H1 (cell line): ENCODE measurements around the gene OSBPL9. TPM values are rescaled to one million over a fixed set of nuclear protein-coding genes. Genes with fewer than 3 reads are reported as not detected.

Source experiments
- CTCF ChIA-PET: fragments of 300-600 bp; sonication (Branson Sonifier 250); formaldehyde crosslinking; loops from one replicate; lab custom pipeline; 2021; ENCODE audit not compliant: partially characterized antibody; lab: Charles Lee
- POLR2A ChIA-PET: fragments of 300-600 bp; sonication (Branson Sonifier 250); formaldehyde crosslinking; loops from one replicate; lab custom pipeline; 2021; ENCODE audit warnings: inconsistent platforms; ENCODE audit not compliant: partially characterized antibody; lab: Charles Lee
- DNase-seq, 2 experiments: peaks; one replicate each; pipeline versions ENCODE4 v3.0.0 to v3.0.0-alpha.2; 2010 to 2022; ENCODE audit warnings: low spot score in 2 of 2, low read depth in 1 of 2, mixed read lengths in 1 of 2
- FAIRE-seq: peaks from 2 replicates; lab custom pipeline; 2011; peaks lifted over from hg19 to GRCh38; lab: Jason Lieb, UNC
- H2AFZ ChIP-seq: 2 replicates; pipeline ENCODE4 v1.8.1; 2012; ENCODE audit warnings: low read length, inconsistent platforms
- H2AK5ac ChIP-seq: 2 replicates; pipeline ENCODE4 v1.6.1; 2013; ENCODE audit warnings: low read depth, low read length
- H2BK120ac ChIP-seq: replicated peaks from 2 replicates; pipeline ENCODE3; 2013; ENCODE audit warnings: low read depth, low read length, inconsistent platforms
- H2BK12ac ChIP-seq: 2 replicates; pipeline ENCODE4 v1.6.1; 2013; ENCODE audit warnings: low read depth, low read length
- H2BK15ac ChIP-seq: 2 replicates; pipeline ENCODE4 v1.6.1; 2013; ENCODE audit warnings: low read length
- H2BK20ac ChIP-seq: 2 replicates; pipeline ENCODE4 v1.6.1; 2013; ENCODE audit warnings: low read length
- H2BK5ac ChIP-seq: 2 replicates; pipeline ENCODE4 v1.6.1; 2013; ENCODE audit warnings: low read depth, low read length
- H3K14ac ChIP-seq: 2 replicates; pipeline ENCODE4 v1.6.1; 2013; ENCODE audit warnings: inconsistent platforms; ENCODE audit not compliant: insufficient read length
- H3K18ac ChIP-seq: 2 replicates; pipeline ENCODE4 v1.6.1; 2013; ENCODE audit warnings: low read length; ENCODE audit errors: extremely low read depth
- H3K23ac ChIP-seq: 2 replicates; pipeline ENCODE4 v1.6.1; 2013; ENCODE audit warnings: inconsistent platforms; ENCODE audit not compliant: insufficient read length
- H3K23me2 ChIP-seq: 2 replicates; pipeline ENCODE4 v1.6.1; 2013; ENCODE audit warnings: low read depth, low read length
- H3K27ac ChIP-seq: 2 replicates; pipeline ENCODE4 v1.6.1; 2011; ENCODE audit warnings: low read depth, low read length, inconsistent platforms
- H3K27me3 ChIP-seq, 4 experiments: replicated peaks in 1 of 4; 1 replicate in 1 of 4; 2 replicates in 3 of 4; pipeline versions ENCODE4 v1.6.1 to v1.8.1; 2011 to 2013; ENCODE audit warnings: low read length in 3 of 4, mild to moderate bottlenecking in 3 of 4, inconsistent platforms in 2 of 4, mixed read lengths in 2 of 4, moderate library complexity in 1 of 4; ENCODE audit not compliant: control insufficient read depth in 3 of 4, insufficient read depth in 3 of 4; ENCODE audit errors: extremely low read depth in 1 of 4
- H3K36me3 ChIP-seq, 4 experiments: 2 replicates each; pipeline versions ENCODE4 v1.6.1 to v1.8.1; 2011 to 2013; ENCODE audit warnings: mild to moderate bottlenecking in 4 of 4, low read length in 3 of 4, moderate library complexity in 2 of 4, control low read depth in 1 of 4, inconsistent platforms in 1 of 4; ENCODE audit not compliant: insufficient read depth in 4 of 4, control insufficient read depth in 2 of 4
- H3K4ac ChIP-seq: replicated peaks from 2 replicates; pipeline ENCODE3; 2013; ENCODE audit warnings: low read length, low read depth, mixed read lengths, inconsistent platforms; ENCODE audit not compliant: insufficient read length
- H3K4me1 ChIP-seq, 4 experiments: replicated peaks in 1 of 4; 1 replicate in 1 of 4; 2 replicates in 3 of 4; pipeline versions ENCODE4 v1.6.1 to v1.8.1; 2011 to 2013; ENCODE audit warnings: low read length in 3 of 4, inconsistent platforms in 2 of 4, mixed read lengths in 1 of 4; ENCODE audit not compliant: insufficient read depth in 4 of 4, control insufficient read depth in 3 of 4
- H3K4me2 ChIP-seq, 2 experiments: 2 replicates each; pipeline versions ENCODE4 v1.6.1 to v1.8.1; 2011 to 2013; ENCODE audit warnings: low read depth in 2 of 2, low read length in 2 of 2, control low read depth in 1 of 2, inconsistent platforms in 1 of 2, mild to moderate bottlenecking in 1 of 2; ENCODE audit not compliant: insufficient read depth in 1 of 2
- H3K4me3 ChIP-seq, 4 experiments: fragments of 200-600, 300-600 bp in 1 of 4; sonication (generic), shearing (Covaris generic), sonication (Bioruptor Twin) in 1 of 4; 2 replicates each; pipeline versions ENCODE4 v1.5.1 to v1.8.1; 2011 to 2016; ENCODE audit warnings: low read length in 4 of 4, low read depth in 3 of 4, control low read depth in 2 of 4, inconsistent platforms in 2 of 4, mild to moderate bottlenecking in 2 of 4, mixed read lengths in 1 of 4, moderate library complexity in 1 of 4; ENCODE audit not compliant: insufficient read depth in 2 of 4; ENCODE audit errors: extremely low read depth in 1 of 4
- H3K56ac ChIP-seq: replicated peaks from 2 replicates; pipeline ENCODE3; 2013; ENCODE audit warnings: low read depth, mild to moderate bottlenecking, mixed read lengths, low read length, inconsistent platforms; ENCODE audit not compliant: insufficient read length
- H3K79me1 ChIP-seq: 2 replicates; pipeline ENCODE4 v1.6.1; 2013; ENCODE audit warnings: low read depth, low read length, control low read depth
- H3K79me2 ChIP-seq, 2 experiments: 2 replicates each; pipeline versions ENCODE4 v1.6.1 to v1.8.1; 2012 to 2013; ENCODE audit warnings: low read length in 2 of 2, mild to moderate bottlenecking in 2 of 2, inconsistent platforms in 1 of 2; ENCODE audit not compliant: insufficient read depth in 2 of 2, control insufficient read depth in 1 of 2
- H3K9ac ChIP-seq, 4 experiments: replicated peaks in 1 of 4; 1 replicate in 1 of 4; 2 replicates in 3 of 4; pipeline versions ENCODE4 v1.6.1 to v1.8.1; 2011 to 2013; ENCODE audit warnings: low read depth in 3 of 4, low read length in 3 of 4, control low read depth in 2 of 4, mild to moderate bottlenecking in 2 of 4, moderate library complexity in 2 of 4, inconsistent platforms in 1 of 4; ENCODE audit errors: extremely low read depth in 1 of 4
- H3K9me3 ChIP-seq, 2 experiments: 2 replicates each; pipeline versions ENCODE4 v1.6.1 to v1.8.1; 2012 to 2013; ENCODE audit warnings: mild to moderate bottlenecking in 2 of 2, moderate library complexity in 2 of 2, control low read depth in 1 of 2, inconsistent platforms in 1 of 2, low read depth in 1 of 2, low read length in 1 of 2, mixed read lengths in 1 of 2; ENCODE audit not compliant: insufficient read depth in 2 of 2
- H4K20me1 ChIP-seq, 2 experiments: replicated peaks in 1 of 2; 2 replicates each; pipeline versions ENCODE3 to v1.8.1; 2011 to 2013; ENCODE audit warnings: inconsistent platforms in 2 of 2, low read length in 2 of 2, mild to moderate bottlenecking in 1 of 2; ENCODE audit not compliant: insufficient read depth in 2 of 2, control insufficient read depth in 1 of 2
- H4K5ac ChIP-seq: 2 replicates; pipeline ENCODE4 v1.6.1; 2013; ENCODE audit warnings: low read length, low read depth, mixed read lengths, inconsistent platforms; ENCODE audit not compliant: insufficient read length
- H4K8ac ChIP-seq: 2 replicates; pipeline ENCODE4 v1.8.0; 2013; ENCODE audit warnings: mild to moderate bottlenecking, moderate library complexity, low read length, inconsistent platforms; ENCODE audit not compliant: insufficient read depth; ENCODE audit errors: extremely low read depth
- H4K91ac ChIP-seq: replicated peaks from 2 replicates; pipeline ENCODE3; 2013; ENCODE audit warnings: low read length, mixed read lengths, inconsistent platforms; ENCODE audit not compliant: insufficient read length
- CBX5 ChIP-seq: fragments of 300-800, 300-1000 bp; sonication (generic); IDR thresholded peaks from 2 replicates; pipeline ENCODE4 v1.7.1; 2016; ENCODE audit warnings: antibody characterized with exemption, low read length, low read depth
- CHD2 ChIP-seq: IDR thresholded peaks from 2 replicates; pipeline ENCODE4 v1.6.1; 2012; ENCODE audit warnings: low read length, improper control_type of control experiment
- KDM5A ChIP-seq: fragments of 200-600 bp; IDR thresholded peaks from 2 replicates; pipeline ENCODE4 v1.7.1; 2012; ENCODE audit warnings: mild to moderate bottlenecking, low read length, inconsistent platforms, mixed read lengths
- SIN3A ChIP-seq, 2 experiments: IDR thresholded peaks in 1 of 2; conservative IDR thresholded peaks in 1 of 2; 2 replicates each; pipeline ENCODE4 v1.6.1; 2011 to 2012; ENCODE audit warnings: low read length in 2 of 2, improper control_type of control experiment in 1 of 2, low read depth in 1 of 2, mild to moderate bottlenecking in 1 of 2
- ZNF274 ChIP-seq: IDR thresholded peaks from 2 replicates; pipeline ENCODE4 v1.7.0; 2012; ENCODE audit warnings: low read length, borderline replicate concordance; ENCODE audit errors: extremely low read depth
- WGBS, 2 experiments: shearing (Covaris generic) in 1 of 2; methylation state at CpG; one replicate each; pipeline versions ENCODE4 v1.1.6 to v1.1.7; 2013 to 2015; ENCODE audit warnings: low lambda C conversion rate in 2 of 2, mixed read lengths in 2 of 2, inconsistent platforms in 1 of 2, low coverage in 1 of 2, missing lambda C conversion rate in 1 of 2; ENCODE audit not compliant: insufficient replicate concordance in 2 of 2, insufficient coverage in 1 of 2, insufficient read length in 1 of 2; ENCODE audit errors: extremely low coverage in 1 of 2, missing lambda C conversion rate in 1 of 2; 5-methylcytosine and 5-hydroxymethylcytosine counted together
- polyA plus RNA-seq, 7 experiments: library from polyadenylated mRNA; depleted of rRNA in 3 of 7; stranded (reverse) in 5 of 7; unstranded in 2 of 7; fragments of >200 nt in 5 of 7; fragments of 200-250 nt in 2 of 7; gene quantifications; 1 replicate in 5 of 7; 2 replicates in 1 of 7; 4 replicates in 1 of 7; pipeline versions ENCODE4 v1.2.1 to v1.2.3, GENCODE V29; 2011 to 2013; ENCODE audit warnings: missing spikeins in 2 of 7, mixed read lengths in 2 of 7
- total RNA-seq: library from RNA; stranded (reverse); fragmentation: NEBNext Ultra II Directional; extraction: Animal tissue kit (Norgen Biotek cat#: 25700); gene quantifications from 2 replicates; pipeline ENCODE4 v1.2.1, GENCODE V29; 2021
- TF ChIP-seq, protein P1 (sequence below): IDR thresholded peaks from 2 replicates; pipeline ENCODE4 v1.6.1; 2012; ENCODE audit warnings: low read length, inconsistent platforms

OSBPL9 gene
- total and polyA plus RNA-seq, 2 of the 8 experiments (the other 6 are each of a cell fraction or from before 2014, with no cell fraction given): 58.2 to 71.6 TPM

DNA sequence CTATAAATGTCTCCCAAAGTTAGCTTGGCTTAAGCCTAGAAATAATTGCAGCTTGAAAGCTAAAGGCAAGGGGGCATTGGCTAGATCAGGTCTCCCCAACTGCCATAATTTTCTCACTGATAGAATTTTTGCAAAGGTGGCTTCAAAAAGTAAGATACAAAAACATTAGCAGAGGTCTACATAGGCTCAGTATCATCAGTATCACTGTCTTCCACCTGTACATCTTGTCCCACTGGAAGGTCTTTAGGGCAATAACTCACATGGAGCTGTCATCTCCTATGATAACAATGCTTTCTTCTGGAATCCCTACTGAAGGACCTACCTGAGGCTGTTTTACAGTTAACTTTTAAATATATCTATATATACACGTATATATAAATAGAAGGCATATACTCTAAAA lies 14.9 kb downstream of the OSBPL9 start:
- DNase-seq (no peak), FAIRE-seq (no peak)
- Histone ChIP-seq H2BK12ac (no peak overlapping the region), H3K79me1 (no peaks in the 10 kb centered on the region; the same call in 1 of the 2 replicates), H4K91ac (no peak overlapping the region), H3K27me3 (no peaks in the 10 kb centered on the region), H3K4me2 (no peak overlapping the region), H3K23ac (no peak overlapping the region), H3K36me3 (no peaks in the 10 kb centered on the region), H3K27ac (no peak overlapping the region), H3K18ac (no peak overlapping the region), H3K56ac (no peak overlapping the region), H2BK20ac (no peak overlapping the region), H3K79me2 (peaks cover 0 to 8% of the 10 kb centered on the region in 2 experiments; a peak in 1 of 4 replicates), H3K4ac (no peak overlapping the region), H3K9ac (no peak overlapping the region), H4K5ac (no peak overlapping the region), H3K4me3 (no peak overlapping the region), H3K23me2 (no peaks in the 10 kb centered on the region), H3K9me3 (no peaks in the 10 kb centered on the region), H2AK5ac (no peak overlapping the region), H2BK120ac (no peak overlapping the region), H2AFZ (no peak overlapping the region), H4K8ac (no peak overlapping the region), H4K20me1 (peaks cover 1 to 4% of the 10 kb centered on the region in 2 experiments), H2BK15ac (no peak overlapping the region), H3K14ac (no peak overlapping the region), H3K4me1 (no peaks in the 10 kb centered on the region), H2BK5ac (no peak overlapping the region)
- TF ChIP-seq SIN3A (conservative IDR thresholded peaks at IDR 0.05 in 1 of 2, IDR thresholded peaks at IDR 0.05 in 1 of 2; ENCODE audit: low read depth in 1 of 2, low read length in 2 of 2) (no peak), CHD2 (no peak), CBX5 (no peak), KDM5A (no peak), ZNF274 (no peak)
- TF ChIP-seq, protein P1, sequence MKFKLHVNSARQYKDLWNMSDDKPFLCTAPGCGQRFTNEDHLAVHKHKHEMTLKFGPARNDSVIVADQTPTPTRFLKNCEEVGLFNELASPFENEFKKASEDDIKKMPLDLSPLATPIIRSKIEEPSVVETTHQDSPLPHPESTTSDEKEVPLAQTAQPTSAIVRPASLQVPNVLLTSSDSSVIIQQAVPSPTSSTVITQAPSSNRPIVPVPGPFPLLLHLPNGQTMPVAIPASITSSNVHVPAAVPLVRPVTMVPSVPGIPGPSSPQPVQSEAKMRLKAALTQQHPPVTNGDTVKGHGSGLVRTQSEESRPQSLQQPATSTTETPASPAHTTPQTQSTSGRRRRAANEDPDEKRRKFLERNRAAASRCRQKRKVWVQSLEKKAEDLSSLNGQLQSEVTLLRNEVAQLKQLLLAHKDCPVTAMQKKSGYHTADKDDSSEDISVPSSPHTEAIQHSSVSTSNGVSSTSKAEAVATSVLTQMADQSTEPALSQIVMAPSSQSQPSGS: no peak
- WGBS, 2 experiments: 87% methylated on average over 1 of the region's 1 CpG; no CpG with 5 or more reads in 1 of the 2 experiments
- ChIA-PET POLR2A (no interaction called here), CTCF (interaction anchor here (0.6 to 2.2 kb wide), 2 partner anchors 11 to 209 kb away, joined by 3 to 5 read pairs; no protein-coding TSS in a partner anchor)
